GM12878 (cell line): ENCODE data around the gene TRERF1. TPM values are rescaled to one million over a fixed set of nuclear protein-coding genes. Genes with fewer than 3 reads are reported as not detected.
A peak's percentile ranks its signal among the peaks of the same experiment; 100 is the strongest.

Source experiments
- ATAC-seq: fragments of 200-7000 bp; cut with Tn5 transposase; 3 replicates; pipeline ENCODE4 v1.9.1; 2020; ENCODE audit warnings: mild to moderate bottlenecking, moderate library complexity
- BruUV-seq: library from RNA; stranded (reverse); fragments of 400-500 nt; replicated peaks from 2 replicates; lab custom pipeline; 2021; lab: Mats Ljungman, UMichigan
- CTCF ChIA-PET: fragments of 300-600 bp; sonication (Branson Sonifier 250); formaldehyde crosslinking; extraction: SDS; loops from one replicate; lab custom pipeline; 2021; ENCODE audit warnings: inconsistent platforms; lab: Yijun Ruan, JAX
- POLR2A ChIA-PET: fragments of 350-600 bp; formaldehyde crosslinking; extraction: SDS; loops from one replicate; lab custom pipeline; 2021; ENCODE audit warnings: inconsistent platforms; lab: Charles Lee
- RAD21 ChIA-PET: fragments of 300-600 bp; sonication (Branson Sonifier 250); formaldehyde crosslinking; loops from one replicate; lab custom pipeline; 2023; ENCODE audit warnings: antibody characterized with exemption; ENCODE audit not compliant: unreplicated experiment; lab: Charles Lee
- SMC1A ChIA-PET: fragments of 300-600 bp; sonication (Branson Sonifier 250); formaldehyde crosslinking; loops from one replicate; lab custom pipeline; 2023; ENCODE audit not compliant: unreplicated experiment, uncharacterized antibody; lab: Charles Lee
- DNase-seq: peaks from one replicate; pipeline ENCODE4 v3.0.0-alpha.2; 2011; ENCODE audit warnings: low read depth, low spot score
- FAIRE-seq: peaks from 3 replicates; lab custom pipeline; 2011; peaks lifted over from hg19 to GRCh38; lab: Jason Lieb, UNC
- H2AFZ ChIP-seq: 2 replicates; pipeline ENCODE4 v1.6.0; 2011; ENCODE audit warnings: low read depth, low read length, control low read depth; ENCODE audit not compliant: control insufficient read depth
- H3K27ac ChIP-seq: 2 replicates; pipeline ENCODE4 v1.5.1; 2011; ENCODE audit warnings: control low read depth; ENCODE audit not compliant: control insufficient read depth, insufficient read depth
- H3K27me3 ChIP-seq, 2 experiments: replicated peaks in 1 of 2; 2 replicates each; pipeline versions ENCODE4 v1.6.0 to v1.6.1; 2011; ENCODE audit warnings: low read length in 1 of 2; ENCODE audit not compliant: control insufficient read depth in 2 of 2, insufficient read depth in 2 of 2
- H3K36me3 ChIP-seq, 2 experiments: 2 replicates each; pipeline ENCODE4 v1.5.1; 2011; ENCODE audit warnings: low read length in 1 of 2; ENCODE audit not compliant: control insufficient read depth in 2 of 2, insufficient read depth in 2 of 2
- H3K4me1 ChIP-seq: 2 replicates; pipeline ENCODE4 v1.6.1; 2011; ENCODE audit warnings: mild to moderate bottlenecking, low read length, moderate library complexity, mixed read lengths; ENCODE audit not compliant: control insufficient read depth, insufficient read depth
- H3K4me2 ChIP-seq: 2 replicates; pipeline ENCODE4 v1.6.0; 2011; ENCODE audit warnings: control low read depth; ENCODE audit not compliant: control insufficient read depth, insufficient read depth
- H3K4me3 ChIP-seq: fragments of 200-600 bp; sonication (generic); 2 replicates; pipeline ENCODE4 v1.5.1; 2016
- H3K79me2 ChIP-seq: 2 replicates; pipeline ENCODE4 v1.6.0; 2011; ENCODE audit warnings: low read length; ENCODE audit not compliant: control insufficient read depth, insufficient read depth
- H3K9ac ChIP-seq: 2 replicates; pipeline ENCODE4 v1.8.0; 2011; ENCODE audit warnings: low read length, control low read depth, mixed read lengths; ENCODE audit not compliant: control insufficient read depth, insufficient read depth
- H3K9me3 ChIP-seq: replicated peaks from 3 replicates; pipeline ENCODE4 v1.5.1; 2011; ENCODE audit warnings: mild to moderate bottlenecking, low read length; ENCODE audit not compliant: control insufficient read depth, insufficient read depth
- H4K20me1 ChIP-seq: 2 replicates; pipeline ENCODE4 v1.6.0; 2011; ENCODE audit not compliant: control insufficient read depth, insufficient read depth
- CBX3 ChIP-seq: fragments of 200-600 bp; sonication (generic); IDR thresholded peaks from 2 replicates; pipeline ENCODE4 v1.6.1; 2016; ENCODE audit warnings: low read depth, borderline replicate concordance
- CTCF ChIP-seq, 3 experiments: IDR thresholded peaks in 2 of 3; conservative IDR thresholded peaks in 1 of 3; 2 replicates each; pipeline ENCODE4 v1.5.1; 2011; ENCODE audit warnings: low read depth in 3 of 3, low read length in 3 of 3, mild to moderate bottlenecking in 3 of 3, control low read depth in 2 of 3, moderate library complexity in 2 of 3, inconsistent platforms in 1 of 3, mixed read lengths in 1 of 3; ENCODE audit not compliant: control insufficient read depth in 2 of 3, insufficient read depth in 1 of 3; ENCODE audit errors: extremely low read depth in 1 of 3
- ZBED1 ChIP-seq: IDR thresholded peaks from 2 replicates; pipeline ENCODE4 v1.6.1; 2016; ENCODE audit warnings: borderline replicate concordance
- WGBS: methylation state at CpG from one replicate; pipeline ENCODE4 v1.1.6; 2016; ENCODE audit warnings: low lambda C conversion rate; ENCODE audit not compliant: insufficient replicate concordance, insufficient coverage; ENCODE audit errors: missing lambda C conversion rate; 5-methylcytosine and 5-hydroxymethylcytosine counted together
- in situ Hi-C: fragments of 300-500 bp; cut with MboI; formaldehyde crosslinking; loops from 9 replicates; pipeline ENCODE4 v1.14.3; 2018; ENCODE audit warnings: mixed read lengths
- intact Hi-C: fragments of 100-400 bp; cut with micrococcal nuclease; formaldehyde crosslinking; loops from one replicate; pipeline ENCODE4 v1.14.2; 2022; ENCODE audit not compliant: unreplicated experiment
- polyA plus RNA-seq, 11 experiments: library from polyadenylated mRNA; depleted of rRNA in 4 of 11; unstranded in 6 of 11; stranded (reverse) in 5 of 11; fragments of >200 nt; fragmentation: Nextera tagmentation in 4 of 11; fragmentation: Illumina TruSeq in 1 of 11; extraction: Ambion mirVana in 4 of 11; extraction: Trizol in 1 of 11; gene quantifications; 1 replicate in 1 of 11; 2 replicates in 10 of 11; pipeline versions ENCODE4 v1.2.1 to v1.2.3, GENCODE V29; 2011 to 2016; ENCODE audit warnings: inconsistent platforms in 2 of 11, missing spikeins in 2 of 11, low read depth in 1 of 11
- total RNA-seq, 4 experiments: library from RNA; depleted of rRNA in 3 of 4; stranded (reverse); fragments of >200 nt in 3 of 4; fragmentation: Illumina TruSeq in 1 of 4; extraction: Trizol in 1 of 4; gene quantifications; 2 replicates each; pipeline versions ENCODE4 v1.2.1 to v1.2.3, GENCODE V29; 2013 to 2021

TRERF1 gene
- total and polyA plus RNA-seq, 10 of the 15 experiments (the other 5 are each of a cell fraction or from before 2014, with no cell fraction given), result 2.2 to 19.4 (median 7.2) TPM

GRCh38 chr6:42175860-42176259 is 275.9 kb downstream of the TRERF1 start:
- Histone ChIP-seq H3K4me2 (no peak overlapping the region), H3K4me3 (no peak overlapping the region), H3K9me3 (no peaks in the 10 kb centered on the region), H4K20me1 (no peaks in the 10 kb centered on the region), H3K27me3 (no peaks in the 10 kb centered on the region), H3K27ac (no peak overlapping the region), H3K9ac (no peak overlapping the region), H2AFZ (no peak overlapping the region), H3K36me3 (no peaks in the 10 kb centered on the region), H3K4me1 (no peaks in the 10 kb centered on the region), H3K79me2 (no peaks in the 10 kb centered on the region)
- 0 out of 6 replicates have a peak, but pooled peaks of 2 of the 3 experiments have one; percentile 2 to 10 for TF ChIP-seq CTCF (IDR thresholded peaks at IDR 0.05 in 2 of 3, conservative IDR thresholded peaks at IDR 0.05 in 1 of 3; ENCODE audit: control insufficient read depth in 2 of 3, extremely low read depth in 1 of 3, insufficient read depth in 1 of 3, low read depth in 3 of 3, low read length in 3 of 3)
- TF ChIP-seq ZBED1, result no peak
- TF ChIP-seq CBX3, result no peak
- SMC1A ChIA-PET, result no interaction called here
- in situ Hi-C loops, result no loop called here
- POLR2A ChIA-PET, result interaction anchor here (0.6 to 0.7 kb wide), 2 partner anchors 57 to 107 kb away, joined by 5 to 10 read pairs; no protein-coding TSS in a partner anchor
- intact Hi-C loops, result no loop called here
- 40% methylated on average over 5 of the region's 5 CpGs for WGBS
- RAD21 ChIA-PET, result interaction anchor here (0.6 kb wide), 1 partner anchor 716 kb away, joined by 3 read pairs; no protein-coding TSS in a partner anchor
- DNase-seq (no peak), ATAC-seq (no peak), FAIRE-seq (no peak)
- BruUV-seq, result no TSS peak
- CTCF ChIA-PET, result interaction anchor here (0.5 to 1.0 kb wide), 2 partner anchors 72 to 100 kb away, joined by 3 to 4 read pairs; no protein-coding TSS in a partner anchor

Other genes with a start within 250 kb of the TRERF1 start
- gene MRPS10, start 234.1 kb downstream of the TRERF1 start, total RNA-seq (2014; rRNA removed), result 35.4 and 41.7 TPM in 2 replicates
- 48.3 and 49.2 TPM in 2 replicates for gene MRPS10, start 234.1 kb downstream of the TRERF1 start, total RNA-seq (2014; rRNA removed; fragmentation: Illumina TruSeq; extraction: Trizol)
- 26.3 and 28.5 TPM in 2 replicates for gene MRPS10, start 234.1 kb downstream of the TRERF1 start, total RNA-seq (2021)
- 49.0 and 63.6 TPM in 2 replicates for gene MRPS10, start 234.1 kb downstream of the TRERF1 start, polyA plus RNA-seq (2011; rRNA removed)
- 56.9 and 66.2 TPM in 2 replicates for gene MRPS10, start 234.1 kb downstream of the TRERF1 start, polyA plus RNA-seq (2014; fragmentation: Illumina TruSeq; extraction: Trizol)
- 10 to 100 TPM; 70.4 to 83.3 TPM for gene MRPS10, start 234.1 kb downstream of the TRERF1 start, polyA plus RNA-seq (2014; fragmentation: Nextera tagmentation; extraction: Ambion mirVana)
- gene MRPS10, start 234.1 kb downstream of the TRERF1 start, polyA plus RNA-seq (2014; rRNA removed), result 36.8 and 46.5 TPM in 2 replicates
- gene MRPS10, start 234.1 kb downstream of the TRERF1 start, polyA plus RNA-seq (2016; fragmentation: Nextera tagmentation; extraction: Ambion mirVana), result 10 to 100 TPM; 56.6 to 58.5 TPM
- gene UBR2, start 112.1 kb upstream of the TRERF1 start, total RNA-seq (2014; rRNA removed), result 12.3 and 16.2 TPM in 2 replicates
- 14.1 and 14.9 TPM in 2 replicates for gene UBR2, start 112.1 kb upstream of the TRERF1 start, total RNA-seq (2014; rRNA removed; fragmentation: Illumina TruSeq; extraction: Trizol)
- gene UBR2, start 112.1 kb upstream of the TRERF1 start, total RNA-seq (2021), result 14.2 and 14.3 TPM in 2 replicates
- gene UBR2, start 112.1 kb upstream of the TRERF1 start, polyA plus RNA-seq (2011; rRNA removed), result 18.4 and 24.9 TPM in 2 replicates
- 10.6 and 14.1 TPM in 2 replicates for gene UBR2, start 112.1 kb upstream of the TRERF1 start, polyA plus RNA-seq (2014; fragmentation: Illumina TruSeq; extraction: Trizol)
- gene UBR2, start 112.1 kb upstream of the TRERF1 start, polyA plus RNA-seq (2014; fragmentation: Nextera tagmentation; extraction: Ambion mirVana), result 1 to 10 TPM; 2.3 to 5.9 TPM
- gene UBR2, start 112.1 kb upstream of the TRERF1 start, polyA plus RNA-seq (2014; rRNA removed), result 7.2 and 8.7 TPM in 2 replicates
- gene UBR2, start 112.1 kb upstream of the TRERF1 start, polyA plus RNA-seq (2016; fragmentation: Nextera tagmentation; extraction: Ambion mirVana), result 1 to 10 TPM; 8.0 to 8.2 TPM